ENCODE data around the gene NFE2L2. TPM values are rescaled to one million over a fixed set of nuclear protein-coding genes. Genes with fewer than 3 reads are reported as not detected.
"Not testable (repeated sequence)": the region's sequence is repeated elsewhere in the genome, so short reads cannot be mapped to it uniquely, and the experiment has no call there.

NFE2L2 gene
- total RNA-seq, 1 donor from 2014 or later = 83.3 TPM

GRCh38 chr2:177188482-177189469, 75.8 kb downstream of the NFE2L2 start:
- Histone ChIP-seq H4K20me1 (ENCODE audit: insufficient read depth, low read length) (no peaks in the 10 kb centered on the region), H3K27me3 (ENCODE audit: insufficient read depth, low read length) (no peaks in the 10 kb centered on the region), H3K4me2 (ENCODE audit: low read length) (no peak overlapping the region), H3K9ac (ENCODE audit: low read length) (no peak overlapping the region), H3K36me3 (ENCODE audit: insufficient read depth, low read length) (no peaks in the 10 kb centered on the region), H2AFZ (ENCODE audit: low read depth, low read length) (no peak overlapping the region), H3K27ac (ENCODE audit: low read depth, low read length) (no peak overlapping the region), H3K9me3 (ENCODE audit: insufficient read depth, low read depth, low read length) (no peaks in the 10 kb centered on the region), H3K4me3 (ENCODE audit: insufficient read depth, low read depth, low read length) (no peak overlapping the region), H3K79me2 (ENCODE audit: insufficient read depth, low read length) (no peaks in the 10 kb centered on the region), H3K4me1 (ENCODE audit: insufficient read depth, low read length) (no peaks in the 10 kb centered on the region)
- no peaks in the 10 kb centered on the region for H3K9me3 Mint-ChIP-seq (ENCODE audit: unreplicated experiment)
- H3K4me1 Mint-ChIP-seq (ENCODE audit: low read depth, unreplicated experiment) = peaks cover 14% of the 10 kb centered on the region
- no peaks in the 10 kb centered on the region for H3K36me3 Mint-ChIP-seq (ENCODE audit: low read depth, unreplicated experiment)
- no peak for FAIRE-seq
- no peak overlapping the region for H3K4me3 Mint-ChIP-seq (ENCODE audit: unreplicated experiment)
- no peaks in the 10 kb centered on the region for H3K27me3 Mint-ChIP-seq (ENCODE audit: low read depth, unreplicated experiment)
- no peak overlapping the region for H3K27ac Mint-ChIP-seq (ENCODE audit: unreplicated experiment)
- DNase-seq (ENCODE audit: low read depth) = no peak
- no peak for TF ChIP-seq EZH2 (IDR thresholded peaks at IDR 0.05; ENCODE audit: insufficient read depth, low read length)
- no peak for TF ChIP-seq CTCF (IDR thresholded peaks at IDR 0.05; ENCODE audit: insufficient read depth, low read depth, low read length)

- no peaks in the 10 kb centered on the region for H3K9me3 Mint-ChIP-seq (ENCODE audit: unreplicated experiment)
- DNase-seq (ENCODE audit: low read depth) = peak; percentile 40
- TF ChIP-seq CTCF (IDR thresholded peaks at IDR 0.05; ENCODE audit: insufficient read depth, low read depth, low read length) (no peak), EZH2 (IDR thresholded peaks at IDR 0.05; ENCODE audit: insufficient read depth, low read length) (no peak)
- no peak overlapping the region for H3K27ac ChIP-seq (ENCODE audit: low read depth, low read length)
- no peaks in the 10 kb centered on the region for H3K36me3 Mint-ChIP-seq (ENCODE audit: low read depth, unreplicated experiment)
- H3K4me1 Mint-ChIP-seq (ENCODE audit: low read depth, unreplicated experiment) = peaks cover 14% of the 10 kb centered on the region
- H4K20me1 ChIP-seq (ENCODE audit: insufficient read depth, low read length) = no peaks in the 10 kb centered on the region
- no peaks in the 10 kb centered on the region for H3K27me3 Mint-ChIP-seq (ENCODE audit: low read depth, unreplicated experiment)
- H2AFZ ChIP-seq (ENCODE audit: low read depth, low read length) = no peak overlapping the region
- H3K4me1 ChIP-seq (ENCODE audit: insufficient read depth, low read length) = no peaks in the 10 kb centered on the region
- no peaks in the 10 kb centered on the region for H3K9me3 ChIP-seq (ENCODE audit: insufficient read depth, low read depth, low read length)
- no peak overlapping the region for H3K4me2 ChIP-seq (ENCODE audit: low read length)
- no peak overlapping the region for H3K9ac ChIP-seq (ENCODE audit: low read length)
- H3K4me3 ChIP-seq (ENCODE audit: insufficient read depth, low read depth, low read length) = no peak overlapping the region
- H3K36me3 ChIP-seq (ENCODE audit: insufficient read depth, low read length) = no peaks in the 10 kb centered on the region
- no peaks in the 10 kb centered on the region for H3K27me3 ChIP-seq (ENCODE audit: insufficient read depth, low read length)
- no peaks in the 10 kb centered on the region for H3K79me2 ChIP-seq (ENCODE audit: insufficient read depth, low read length)
- H3K4me3 Mint-ChIP-seq (ENCODE audit: unreplicated experiment) = peak overlapping the region; percentile 52
- FAIRE-seq = peak; percentile 34
- peak overlapping the region; percentile 29 for H3K27ac Mint-ChIP-seq (ENCODE audit: unreplicated experiment)
These were observed 76.8 kb downstream of the NFE2L2 start for GRCh38 chr2:177187631-177188312.

- not testable (repeated sequence) for H3K4me1 ChIP-seq (ENCODE audit: insufficient read depth, low read length); H3K4me3 Mint-ChIP-seq (ENCODE audit: unreplicated experiment); H3K9ac ChIP-seq (ENCODE audit: low read length); H3K4me3 ChIP-seq (ENCODE audit: insufficient read depth, low read depth, low read length); H2AFZ ChIP-seq (ENCODE audit: low read depth, low read length); H3K27me3 Mint-ChIP-seq (ENCODE audit: low read depth, unreplicated experiment); H3K27me3 ChIP-seq (ENCODE audit: insufficient read depth, low read length); H3K27ac Mint-ChIP-seq (ENCODE audit: unreplicated experiment); H3K27ac ChIP-seq (ENCODE audit: low read depth, low read length); H4K20me1 ChIP-seq (ENCODE audit: insufficient read depth, low read length); H3K9me3 ChIP-seq (ENCODE audit: insufficient read depth, low read depth, low read length); H3K36me3 ChIP-seq (ENCODE audit: insufficient read depth, low read length); H3K4me2 ChIP-seq (ENCODE audit: low read length); FAIRE-seq; H3K79me2 ChIP-seq (ENCODE audit: insufficient read depth, low read length); H3K9me3 Mint-ChIP-seq (ENCODE audit: unreplicated experiment); H3K36me3 Mint-ChIP-seq (ENCODE audit: low read depth, unreplicated experiment); DNase-seq (ENCODE audit: low read depth)
- peaks cover 14% of the 10 kb centered on the region for H3K4me1 Mint-ChIP-seq (ENCODE audit: low read depth, unreplicated experiment)
These were observed 78.5 kb downstream of the NFE2L2 start for GRCh38 chr2:177186038-177186437.

Measured in astrocyte (in vitro differentiated cells and primary cell).